Stomach (tissue), 9 donors: ENCODE measurements around the gene CETP. TPM values are rescaled to one million over a fixed set of nuclear protein-coding genes. Genes with fewer than 3 reads are reported as not detected.
A peak's percentile ranks its signal among the peaks of the same experiment; 100 is the strongest.

Source experiments
- DNase-seq, 2 donors: peaks; one replicate each; pipeline versions ENCODE4 v3.0.0 to v3.0.0-alpha.2; 2013 to 2019
- H3K27ac ChIP-seq, 5 donors: fragments of 200-600 bp in 4 of 5; sonication (generic) in 4 of 5; one replicate each; pipeline ENCODE4 v1.5.1; 2013 to 2019; ENCODE audit warnings: mild to moderate bottlenecking in 1 of 5, moderate library complexity in 1 of 5
- H3K27me3 ChIP-seq, 3 donors: fragments of 200-600 bp; sonication (generic); one replicate each; pipeline ENCODE4 v1.5.1; 2017 to 2019; ENCODE audit warnings: mixed run types in 1 of 3
- H3K36me3 ChIP-seq, 4 donors: fragments of 200-600 bp; sonication (generic); 1 replicate in 3 of 4; 2 replicates in 1 of 4; pipeline ENCODE4 v1.5.1; 2016 to 2019
- H3K4me1 ChIP-seq, 4 donors: fragments of 200-600 bp; sonication (generic); one replicate each; pipeline ENCODE4 v1.5.1; 2016 to 2019
- H3K4me3 ChIP-seq, 4 donors: fragments of 200-600 bp; sonication (generic) in 3 of 4; one replicate each; pipeline ENCODE4 v1.5.1; 2016 to 2019; ENCODE audit warnings: mild to moderate bottlenecking in 1 of 4
- H3K9me3 ChIP-seq, 4 donors: fragments of 200-600 bp; sonication (generic); one replicate each; pipeline ENCODE4 v1.5.1; 2016 to 2019
- CTCF ChIP-seq, 7 experiments: fragments of 450-650 bp in 4 of 7; fragments of 200-600 bp in 3 of 7; sonication (generic) in 3 of 7; IDR thresholded peaks; one replicate each; pipeline ENCODE4 v1.5.1; 2016 to 2019; ENCODE audit warnings: antibody characterized with exemption in 7 of 7, control low read depth in 2 of 7, mild to moderate bottlenecking in 1 of 7
- EP300 ChIP-seq: sonication (generic); formaldehyde crosslinking; IDR thresholded peaks from one replicate; pipeline ENCODE4 v1.6.1; 2017; ENCODE audit warnings: antibody characterized with exemption
- POLR2A ChIP-seq, 4 donors: fragments of 450-650 bp; IDR thresholded peaks; one replicate each; pipeline ENCODE4 v1.6.1; 2016; ENCODE audit warnings: antibody characterized with exemption in 4 of 4, control low read depth in 2 of 4, mild to moderate bottlenecking in 1 of 4, moderate library complexity in 1 of 4
- POLR2AphosphoS5 ChIP-seq, 3 donors: sonication (generic); formaldehyde crosslinking; IDR thresholded peaks; one replicate each; pipeline ENCODE4 v1.6.1; 2016; ENCODE audit warnings: antibody characterized with exemption in 3 of 3
- WGBS, 5 donors: extraction: QIAGEN DNeasy Blood & Tissue Kit in 3 of 5; methylation state at CpG; one replicate each; pipeline versions ENCODE4 v1.1.5 to v1.1.7; 2013 to 2018; 5-methylcytosine and 5-hydroxymethylcytosine counted together
- intact Hi-C: fragments of 100-400 bp; cut with DNase I; formaldehyde crosslinking; loops from one replicate; pipeline ENCODE4 v1.15.1; 2023; ENCODE audit warnings: low total_unique reads
- polyA plus RNA-seq, 3 donors: library from polyadenylated mRNA; stranded (reverse); fragments of 200-250 nt; gene quantifications; one replicate each; pipeline ENCODE4 v1.2.3, GENCODE V29; 2013
- total RNA-seq, 5 donors: library from RNA; depleted of rRNA; stranded (reverse); fragments of >200 nt; gene quantifications; one replicate each; pipeline versions ENCODE4 v1.1.0 to v1.2.3, GENCODE V29; 2014 to 2016
- donor health status: healthy with polysubstance abuse.
- donor health status: Bipolar disorder and iron deficiency.
- donor health status: healthy.

CETP gene
- total and polyA plus RNA-seq, 8 donors, result 0.18 to 2.9 (median 0.32) TPM; not detected in 4

- Histone ChIP-seq H3K4me3 (no peak overlapping the region), H3K27me3 (no peaks in the 10 kb centered on the region), H3K27ac (no peak overlapping the region), H3K36me3 (peaks cover 17 to 86% (median 77%) of the 10 kb centered on the region in 4 donors), H3K9me3 (no peaks in the 10 kb centered on the region), H3K4me1 (peaks cover 0 to 3% (median 0%) of the 10 kb centered on the region in 4 donors)
- WGBS, 5 donors, result 85 to 93% (median 92%) methylated on average over 6 to 8 of the region's 8 CpGs
- DNase-seq, result no peak
- no peak for TF ChIP-seq POLR2A (IDR thresholded peaks at IDR 0.05)
- no peak for TF ChIP-seq POLR2AphosphoS5 (IDR thresholded peaks at IDR 0.05)
- no peak for TF ChIP-seq CTCF (IDR thresholded peaks at IDR 0.05)
- no peak for TF ChIP-seq EP300
- intact Hi-C loops, result no loop called here
These were observed 58.9 kb downstream of the CETP start for GRCh38 chr16:57020651-57021050.

DNA sequence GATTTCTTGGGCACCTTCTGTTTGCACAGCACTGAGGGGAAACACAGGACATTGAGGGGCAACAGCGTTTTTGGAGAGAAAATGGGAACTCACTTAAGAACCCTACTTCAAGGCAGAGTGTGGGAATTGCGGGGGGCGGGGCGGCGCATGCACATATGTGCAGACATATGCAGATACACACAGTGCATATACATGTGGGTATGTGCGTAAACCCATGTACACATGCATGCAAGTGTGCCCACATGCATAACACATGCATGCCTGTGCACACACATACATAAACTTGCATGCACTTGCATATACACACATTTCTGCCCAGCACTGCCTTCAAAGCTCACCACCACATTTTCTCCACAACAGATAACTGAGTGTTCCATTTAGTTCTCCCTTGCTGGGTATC is 60.0 kb downstream of the CETP start:
- TF ChIP-seq POLR2AphosphoS5 (IDR thresholded peaks at IDR 0.05) (no peak), CTCF (IDR thresholded peaks at IDR 0.05) (no peak)
- no peak for DNase-seq
- no peak overlapping the region for H3K4me3 ChIP-seq
- H3K4me1 ChIP-seq, result peaks cover 0 to 11% (median 0%) of the 10 kb centered on the region in 4 donors
- H3K36me3 ChIP-seq, result peaks cover 20 to 94% (median 88%) of the 10 kb centered on the region in 4 donors
- 91 to 96% (median 94%) methylated on average over 6 of the region's 6 CpGs for WGBS, 5 donors
- intact Hi-C loops, result no loop called here
- H3K9me3 ChIP-seq, result no peaks in the 10 kb centered on the region
- H3K27ac ChIP-seq, result no peak overlapping the region
- H3K27me3 ChIP-seq, result no peaks in the 10 kb centered on the region

DNA sequence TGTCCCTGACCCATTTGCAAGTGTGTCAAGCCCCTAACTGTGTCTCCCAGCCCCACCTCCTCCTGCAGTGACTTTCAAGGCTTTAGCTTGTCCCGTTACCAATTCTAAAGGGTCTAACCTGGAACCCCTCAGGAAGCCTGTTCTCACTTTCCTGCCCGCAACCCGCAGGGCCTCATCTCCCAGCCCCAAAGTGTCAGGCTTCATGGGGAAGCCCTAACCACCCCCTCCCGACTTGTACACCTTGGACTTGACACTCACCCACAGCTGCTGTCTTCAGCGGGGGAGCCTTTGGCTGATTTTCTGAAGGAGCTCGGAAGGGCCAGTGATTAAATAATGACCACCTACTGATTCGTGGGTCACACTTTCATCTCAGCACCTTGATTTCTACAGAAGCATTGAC is 60.7 kb downstream of the CETP start:
- H3K36me3 ChIP-seq, result peaks cover 20 to 92% (median 85%) of the 10 kb centered on the region in 4 donors

GRCh38 chr16:57023541-57024249 is 61.9 kb downstream of the CETP start:
- WGBS, 5 donors, result 78 to 90% (median 87%) methylated on average over 7 to 8 of the region's 8 CpGs

More for the DNA sequence above, 60.7 kb downstream of the CETP start:
- intact Hi-C loops, result no loop called here
- TF ChIP-seq POLR2A (IDR thresholded peaks at IDR 0.05), result no peak
- TF ChIP-seq EP300, result no peak
- no peak for TF ChIP-seq CTCF (IDR thresholded peaks at IDR 0.05)
- no peak for TF ChIP-seq POLR2AphosphoS5 (IDR thresholded peaks at IDR 0.05)
- Histone ChIP-seq H3K9me3 (no peaks in the 10 kb centered on the region), H3K27me3 (no peaks in the 10 kb centered on the region), H3K4me1 (peaks cover 0 to 11% (median 0%) of the 10 kb centered on the region in 4 donors), H3K27ac (no peak overlapping the region), H3K4me3 (no peak overlapping the region)
- DNase-seq, result no peak
- 81 to 89% (median 88%) methylated on average over 7 of the region's 7 CpGs for WGBS, 5 donors

More at GRCh38 chr16:57023541-57024249, 61.9 kb downstream of the CETP start:
- TF ChIP-seq POLR2AphosphoS5 (IDR thresholded peaks at IDR 0.05) (no peak), EP300 (no peak), POLR2A (IDR thresholded peaks at IDR 0.05) (no peak), CTCF (IDR thresholded peaks at IDR 0.05) (no peak)
- H3K36me3 ChIP-seq, result peaks cover 14 to 91% (median 76%) of the 10 kb centered on the region in 4 donors
- peaks cover 0 to 11% (median 0%) of the 10 kb centered on the region in 4 donors for H3K4me1 ChIP-seq
- H3K27me3 ChIP-seq, result no peaks in the 10 kb centered on the region
- H3K9me3 ChIP-seq, result no peaks in the 10 kb centered on the region
- intact Hi-C loops, result no loop called here
- H3K4me3 ChIP-seq, result no peak overlapping the region
- no peak overlapping the region for H3K27ac ChIP-seq
- peak in 1 of 2 donors; percentile 37 for DNase-seq
